ENCODE data around the gene DDX56. TPM values are rescaled to one million over a fixed set of nuclear protein-coding genes. Genes with fewer than 3 reads are reported as not detected.

The DDX56 gene
- total RNA-seq, 1 experiment from 2014 or later: 120 TPM

- peak overlapping the region; percentile 27 for H3K9ac ChIP-seq (ENCODE audit: extremely low read depth, insufficient read length, low read length)
- H3K27me3 ChIP-seq (ENCODE audit: insufficient read depth, low read length): no peaks in the 10 kb centered on the region
- no peaks in the 10 kb centered on the region for H3K79me1 ChIP-seq (ENCODE audit: insufficient read depth, low read depth, low read length, poor library complexity, severe bottlenecking)
- H2BK120ac ChIP-seq (ENCODE audit: low read depth, low read length, poor library complexity, severe bottlenecking): no peak overlapping the region
- no peak overlapping the region for H2BK15ac ChIP-seq (ENCODE audit: low read depth, low read length)
- no peak for DNase-seq
- H3K18ac ChIP-seq (ENCODE audit: insufficient read length, low read depth, low read length): no peak overlapping the region
- no peak overlapping the region for H4K8ac ChIP-seq (replicated peaks; ENCODE audit: insufficient read length, low read depth, low read length)
- Mint-ChIP-seq H3K9me3 (no peaks in the 10 kb centered on the region), H3K36me3 (ENCODE audit: insufficient read depth in 1 of 3, low read depth in 3 of 3) (peaks cover 47 to 68% (median 66%) of the 10 kb centered on the region in 3 experiments; a peak in 6 of 7 replicates), H3K27me3 (ENCODE audit: low read depth) (no peaks in the 10 kb centered on the region; the same call in 1 of the 2 replicates), H3K27ac (peak overlapping the region in 1 of 3 experiments; percentile 53; a peak in 1 of 7 replicates), H3K4me1 (peaks cover 17 to 23% of the 10 kb centered on the region in 2 experiments), H3K4me3 (peak overlapping the region; percentile 95 to 98)
- no peak overlapping the region for H2AK5ac ChIP-seq (ENCODE audit: insufficient read length, low read length)
- no peak overlapping the region for H3K56ac ChIP-seq (ENCODE audit: insufficient read length, low read depth, low read length)
- no peak overlapping the region for H2BK20ac ChIP-seq (ENCODE audit: low read depth, low read length, poor library complexity, severe bottlenecking)
- H2BK12ac ChIP-seq (ENCODE audit: insufficient read length, low read depth, low read length): no peak overlapping the region
- TF ChIP-seq CTCF (conservative IDR thresholded peaks at IDR 0.05): no peak
- H3K79me2 ChIP-seq (ENCODE audit: insufficient read depth, low read length): peaks cover 11% of the 10 kb centered on the region; the same call in 1 of the 2 replicates
- no peaks in the 10 kb centered on the region for H3K4me1 ChIP-seq (ENCODE audit: insufficient read depth, low read length)
- H3K14ac ChIP-seq (ENCODE audit: insufficient read depth, low read length): no peak overlapping the region
- H2AFZ ChIP-seq (ENCODE audit: low read length): no peak overlapping the region
- H3K4me2 ChIP-seq (ENCODE audit: insufficient read depth, insufficient read length, low read length): peak overlapping the region; percentile 69
- H3K23me2 ChIP-seq (ENCODE audit: insufficient read length, low read depth, low read length, poor library complexity, severe bottlenecking): peaks cover 9% of the 10 kb centered on the region
- no peak overlapping the region for H3K23ac ChIP-seq (ENCODE audit: insufficient read length, low read depth, low read length)
- no peak overlapping the region for H2BK5ac ChIP-seq (ENCODE audit: insufficient read length, low read length)
- no peak overlapping the region for H3K4ac ChIP-seq (ENCODE audit: low read depth, low read length)
- no peak overlapping the region for H4K91ac ChIP-seq (ENCODE audit: insufficient read length, low read depth, low read length)
- no peaks in the 10 kb centered on the region for H4K20me1 ChIP-seq (ENCODE audit: control insufficient read depth, insufficient read depth, insufficient read length)
- no peak overlapping the region for H4K5ac ChIP-seq (ENCODE audit: insufficient read length, low read depth, low read length)
- H3K27ac ChIP-seq (ENCODE audit: insufficient read length, low read depth, low read length): no peak overlapping the region
- no peak overlapping the region for H3T11ph ChIP-seq (ENCODE audit: low read length)
- H3K9me3 ChIP-seq (ENCODE audit: control insufficient read depth, low read depth, low read length): no peaks in the 10 kb centered on the region
Observed at GRCh38 chr7:44575054-44575453, 1.3 kb upstream of the DDX56 start.
